Caco-2 (cell line): ENCODE results near the gene CRMP1. TPM values are rescaled to one million over a fixed set of nuclear protein-coding genes. Genes with fewer than 3 reads are reported as not detected.

Source experiments
- BruUV-seq: library from RNA; stranded (reverse); fragments of 400-500 nt; replicated peaks from 2 replicates; lab custom pipeline; 2021; lab: Mats Ljungman, UMichigan
- CTCF ChIA-PET: fragments of 300-600 bp; sonication (Branson Sonifier 250); formaldehyde crosslinking; loops from one replicate; lab custom pipeline; 2022; ENCODE audit warnings: antibody characterized with exemption; lab: Charles Lee
- POLR2A ChIA-PET: fragments of 300-600 bp; sonication (Branson Sonifier 250); formaldehyde crosslinking; loops from one replicate; lab custom pipeline; 2022; ENCODE audit warnings: antibody characterized with exemption; lab: Charles Lee
- DNase-seq, 2 experiments: peaks; one replicate each; pipeline versions ENCODE4 v3.0.0 to v3.0.0-alpha.2; 2020 to 2022
- H3K27me3 ChIP-seq: replicated peaks from 2 replicates; pipeline ENCODE4 v1.6.0; 2011; ENCODE audit warnings: low read length; ENCODE audit not compliant: control insufficient read depth, insufficient read depth
- H3K36me3 ChIP-seq: 2 replicates; pipeline ENCODE4 v1.5.1; 2011; ENCODE audit warnings: low read length; ENCODE audit not compliant: control insufficient read depth, insufficient read depth
- H3K4me1 ChIP-seq: fragments of 250-450 bp; sonication (Bioruptor Pico); 2 replicates; pipeline ENCODE4 v1.5.1; 2020; ENCODE audit warnings: mild to moderate bottlenecking
- H3K4me3 ChIP-seq: 2 replicates; pipeline ENCODE4 v1.5.1; 2011; ENCODE audit warnings: low read depth, mild to moderate bottlenecking, control low read depth, low read length
- H3K9me3 ChIP-seq: fragments of 250-450 bp; sonication (Bioruptor Pico); 2 replicates; pipeline ENCODE4 v1.5.1; 2020; ENCODE audit warnings: mild to moderate bottlenecking, moderate library complexity
- H3K27ac Mint-ChIP-seq: one replicate; pipeline ENCODE4 v1.8.0; 2022; ENCODE audit warnings: mixed read lengths; ENCODE audit not compliant: unreplicated experiment
- H3K27me3 Mint-ChIP-seq: one replicate; pipeline ENCODE4 v1.8.0; 2022; ENCODE audit warnings: mixed read lengths; ENCODE audit not compliant: insufficient read depth, unreplicated experiment
- H3K36me3 Mint-ChIP-seq: one replicate; pipeline ENCODE4 v1.8.0; 2022; ENCODE audit warnings: mild to moderate bottlenecking, mixed read lengths; ENCODE audit not compliant: insufficient read depth, unreplicated experiment
- H3K4me1 Mint-ChIP-seq: one replicate; pipeline ENCODE4 v1.8.0; 2022; ENCODE audit warnings: low read depth, mixed read lengths; ENCODE audit not compliant: unreplicated experiment
- H3K4me3 Mint-ChIP-seq: one replicate; pipeline ENCODE4 v1.8.0; 2022; ENCODE audit warnings: mild to moderate bottlenecking, moderate library complexity, mixed read lengths; ENCODE audit not compliant: unreplicated experiment
- H3K9me3 Mint-ChIP-seq: one replicate; pipeline ENCODE4 v1.8.0; 2022; ENCODE audit warnings: mixed read lengths; ENCODE audit not compliant: unreplicated experiment
- intact Hi-C: fragments of 100-400 bp; cut with micrococcal nuclease; formaldehyde crosslinking; loops from one replicate; pipeline ENCODE4 v1.10.0; 2022; ENCODE audit not compliant: unreplicated experiment
- total RNA-seq: library from RNA; stranded (reverse); gene quantifications from 2 replicates; pipeline ENCODE4 v1.2.3, GENCODE V29; 2022
- TF ChIP-seq, protein P1 (sequence below), 2 experiments: fragments of 200-600 bp in 1 of 2; IDR thresholded peaks; 1 replicate in 1 of 2; 2 replicates in 1 of 2; pipeline versions ENCODE4 v1.5.1 to v1.8.0; 2011 to 2022; ENCODE audit warnings: antibody characterized with exemption in 1 of 2, control low read depth in 1 of 2, inconsistent platforms in 1 of 2, low read depth in 1 of 2, low read length in 1 of 2, mild to moderate bottlenecking in 1 of 2, moderate library complexity in 1 of 2; ENCODE audit not compliant: insufficient read depth in 1 of 2, severe bottlenecking in 1 of 2, unreplicated experiment in 1 of 2

The CRMP1 gene
- total RNA-seq, 1 experiment from 2014 or later = not detected

GRCh38 chr4:5884796-5885195 lies 8.1 kb downstream of the CRMP1 start:
- TF ChIP-seq, protein P1, sequence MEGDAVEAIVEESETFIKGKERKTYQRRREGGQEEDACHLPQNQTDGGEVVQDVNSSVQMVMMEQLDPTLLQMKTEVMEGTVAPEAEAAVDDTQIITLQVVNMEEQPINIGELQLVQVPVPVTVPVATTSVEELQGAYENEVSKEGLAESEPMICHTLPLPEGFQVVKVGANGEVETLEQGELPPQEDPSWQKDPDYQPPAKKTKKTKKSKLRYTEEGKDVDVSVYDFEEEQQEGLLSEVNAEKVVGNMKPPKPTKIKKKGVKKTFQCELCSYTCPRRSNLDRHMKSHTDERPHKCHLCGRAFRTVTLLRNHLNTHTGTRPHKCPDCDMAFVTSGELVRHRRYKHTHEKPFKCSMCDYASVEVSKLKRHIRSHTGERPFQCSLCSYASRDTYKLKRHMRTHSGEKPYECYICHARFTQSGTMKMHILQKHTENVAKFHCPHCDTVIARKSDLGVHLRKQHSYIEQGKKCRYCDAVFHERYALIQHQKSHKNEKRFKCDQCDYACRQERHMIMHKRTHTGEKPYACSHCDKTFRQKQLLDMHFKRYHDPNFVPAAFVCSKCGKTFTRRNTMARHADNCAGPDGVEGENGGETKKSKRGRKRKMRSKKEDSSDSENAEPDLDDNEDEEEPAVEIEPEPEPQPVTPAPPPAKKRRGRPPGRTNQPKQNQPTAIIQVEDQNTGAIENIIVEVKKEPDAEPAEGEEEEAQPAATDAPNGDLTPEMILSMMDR (IDR thresholded peaks at IDR 0.05; ENCODE audit: insufficient read depth in 1 of 2, low read depth in 1 of 2, low read length in 1 of 2, severe bottlenecking in 1 of 2, unreplicated experiment in 1 of 2) = no peak
- Histone ChIP-seq H3K36me3 (no peaks in the 10 kb centered on the region), H3K9me3 (no peaks in the 10 kb centered on the region), H3K4me3 (no peak overlapping the region), H3K27me3 (no peaks in the 10 kb centered on the region), H3K4me1 (no peaks in the 10 kb centered on the region)
- H3K4me1 Mint-ChIP-seq = no peaks in the 10 kb centered on the region
- no peak overlapping the region for H3K4me3 Mint-ChIP-seq
- ChIA-PET CTCF (interaction anchor here (0.7 kb wide), 1 partner anchor 415 kb away, joined by 3 read pairs; no protein-coding TSS in a partner anchor), POLR2A (no interaction called here)
- DNase-seq = no peak
- intact Hi-C loops = no loop called here
- H3K9me3 Mint-ChIP-seq = no peaks in the 10 kb centered on the region
- no peak overlapping the region for H3K27ac Mint-ChIP-seq
- BruUV-seq = no TSS peak
- peaks cover 15% of the 10 kb centered on the region for H3K27me3 Mint-ChIP-seq
- no peaks in the 10 kb centered on the region for H3K36me3 Mint-ChIP-seq

- Histone ChIP-seq H3K4me3 (no peak overlapping the region), H3K4me1 (no peaks in the 10 kb centered on the region), H3K36me3 (no peaks in the 10 kb centered on the region), H3K9me3 (no peaks in the 10 kb centered on the region), H3K27me3 (no peaks in the 10 kb centered on the region)
- Mint-ChIP-seq H3K36me3 (no peaks in the 10 kb centered on the region), H3K4me1 (no peaks in the 10 kb centered on the region), H3K27ac (no peak overlapping the region), H3K27me3 (peaks cover 14% of the 10 kb centered on the region), H3K9me3 (no peaks in the 10 kb centered on the region), H3K4me3 (no peak overlapping the region)
- ChIA-PET CTCF (no interaction called here), POLR2A (no interaction called here)
- intact Hi-C loops = no loop called here
- no TSS peak for BruUV-seq
- TF ChIP-seq, protein P1 (IDR thresholded peaks at IDR 0.05; ENCODE audit: insufficient read depth in 1 of 2, low read depth in 1 of 2, low read length in 1 of 2, severe bottlenecking in 1 of 2, unreplicated experiment in 1 of 2) = no peak
- DNase-seq = no peak
These were observed 9.0 kb downstream of the CRMP1 start for GRCh38 chr4:5883916-5884315.

DNA sequence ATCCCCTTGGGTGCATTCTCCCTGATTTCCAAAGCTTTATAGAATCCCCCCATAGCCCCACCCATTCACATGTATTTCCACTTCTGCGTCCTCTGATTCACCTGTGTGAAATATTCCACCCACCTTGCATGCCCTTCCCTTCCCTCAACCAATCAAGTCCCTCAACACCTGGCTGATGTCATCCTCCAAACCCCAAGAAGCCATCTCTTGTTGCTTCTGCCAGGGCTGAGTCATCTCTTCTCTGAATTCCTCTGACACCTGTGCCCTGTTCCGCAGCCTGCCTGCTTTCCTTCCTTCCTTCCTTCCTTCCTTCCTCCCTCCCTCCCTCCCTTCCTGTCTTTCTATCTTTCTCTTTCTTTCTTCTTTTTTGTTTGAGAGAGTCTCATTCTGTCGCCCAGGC lies 9.9 kb downstream of the CRMP1 start:
- Histone ChIP-seq H3K4me3 (no peak overlapping the region), H3K4me1 (no peaks in the 10 kb centered on the region), H3K9me3 (no peaks in the 10 kb centered on the region), H3K36me3 (no peaks in the 10 kb centered on the region), H3K27me3 (no peaks in the 10 kb centered on the region)
- no TSS peak for BruUV-seq
- ChIA-PET CTCF (no interaction called here), POLR2A (no interaction called here)
- Mint-ChIP-seq H3K27me3 (peaks cover 14% of the 10 kb centered on the region), H3K36me3 (no peaks in the 10 kb centered on the region), H3K9me3 (no peaks in the 10 kb centered on the region), H3K4me1 (no peaks in the 10 kb centered on the region), H3K27ac (no peak overlapping the region), H3K4me3 (no peak overlapping the region)
- intact Hi-C loops = no loop called here
- TF ChIP-seq, protein P1 (IDR thresholded peaks at IDR 0.05; ENCODE audit: insufficient read depth in 1 of 2, low read depth in 1 of 2, low read length in 1 of 2, severe bottlenecking in 1 of 2, unreplicated experiment in 1 of 2) = no peak
- no peak for DNase-seq
